ENCODE data around the gene QARS1. TPM values are rescaled to one million over a fixed set of nuclear protein-coding genes. Genes with fewer than 3 reads are reported as not detected.

QARS1 gene
- total and polyA plus RNA-seq, 2 of the 13 experiments (the other 11 are each of a cell fraction or from before 2014, with no cell fraction given) = 307 to 327 TPM

DNA sequence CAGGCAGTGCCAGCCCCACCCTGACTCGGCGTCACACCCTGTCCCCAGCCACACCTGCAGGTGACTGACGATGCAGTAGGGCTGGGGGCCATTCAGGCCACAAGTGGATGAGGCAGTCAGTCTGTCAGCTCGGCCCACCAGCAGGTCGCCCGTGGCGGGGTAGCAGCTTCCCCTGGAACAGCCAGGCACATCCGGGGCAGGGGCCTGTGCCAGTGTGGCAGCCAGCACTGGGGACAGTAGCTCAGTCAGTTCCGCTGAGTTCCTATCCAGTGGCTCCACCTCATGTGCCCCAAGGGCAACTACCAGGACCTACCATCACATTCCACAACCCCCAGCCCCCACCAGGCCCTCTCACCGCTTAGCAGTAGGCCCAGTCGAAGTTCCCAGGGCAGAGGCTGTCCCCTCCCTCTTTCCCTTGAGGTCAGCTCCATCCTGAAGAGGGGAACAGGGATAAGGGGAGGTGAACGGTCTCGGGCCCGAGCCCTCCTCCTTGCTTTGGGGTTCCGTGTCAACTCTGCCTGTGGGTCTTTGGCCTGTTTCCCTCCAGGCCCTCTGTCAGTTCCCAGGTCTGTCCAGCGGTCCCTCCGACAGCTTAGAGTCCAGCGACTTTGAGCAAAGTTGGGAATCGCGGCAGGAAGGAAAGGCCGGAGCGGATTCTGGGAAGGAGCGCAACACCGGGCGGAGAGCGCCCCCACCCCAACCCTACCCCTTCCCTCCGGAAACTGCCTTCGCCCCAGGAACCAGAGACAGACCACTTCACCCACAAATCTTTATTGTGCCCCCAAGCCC lies 28.1 kb upstream of the QARS1 start, which contains the start of gene LAMB2 (continued):
- TF ChIP-seq, protein P1, sequence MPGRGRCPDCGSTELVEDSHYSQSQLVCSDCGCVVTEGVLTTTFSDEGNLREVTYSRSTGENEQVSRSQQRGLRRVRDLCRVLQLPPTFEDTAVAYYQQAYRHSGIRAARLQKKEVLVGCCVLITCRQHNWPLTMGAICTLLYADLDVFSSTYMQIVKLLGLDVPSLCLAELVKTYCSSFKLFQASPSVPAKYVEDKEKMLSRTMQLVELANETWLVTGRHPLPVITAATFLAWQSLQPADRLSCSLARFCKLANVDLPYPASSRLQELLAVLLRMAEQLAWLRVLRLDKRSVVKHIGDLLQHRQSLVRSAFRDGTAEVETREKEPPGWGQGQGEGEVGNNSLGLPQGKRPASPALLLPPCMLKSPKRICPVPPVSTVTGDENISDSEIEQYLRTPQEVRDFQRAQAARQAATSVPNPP (CRISPR knock-in tag; IDR thresholded peaks at IDR 0.05) = peak; percentile 54; the same call in 1 of the 2 replicates
- TF ChIP-seq MIER2 (CRISPR knock-in tag; IDR thresholded peaks at IDR 0.05) (no peak), ZNF317 (CRISPR knock-in tag; IDR thresholded peaks at IDR 0.05) (peak; percentile 79), SALL2 (CRISPR knock-in tag; IDR thresholded peaks at IDR 0.05) (0 out of 2 replicates have a peak, but pooled peaks have one; percentile 85), ZSCAN21 (CRISPR knock-in tag; IDR thresholded peaks at IDR 0.05; ENCODE audit: borderline replicate concordance) (no peak), KLF16 (CRISPR knock-in tag; IDR thresholded peaks at IDR 0.05) (no peak; a peak in 1 of 4 replicates), ZNF709 (CRISPR knock-in tag; IDR thresholded peaks at IDR 0.05) (0 out of 2 replicates have a peak, but pooled peaks have one; percentile 65), MZF1 (CRISPR knock-in tag; IDR thresholded peaks at IDR 0.05; ENCODE audit: borderline replicate concordance) (no peak), TBP (CRISPR knock-in tag; IDR thresholded peaks at IDR 0.05) (no peak), HOXA3 (CRISPR knock-in tag; IDR thresholded peaks at IDR 0.05) (peak; percentile 54; the same call in 1 of the 2 replicates), ZBTB20 (CRISPR knock-in tag; IDR thresholded peaks at IDR 0.05; ENCODE audit: borderline replicate concordance, low read depth) (peak; percentile 74; the same call in 1 of the 2 replicates), CBX2 (IDR thresholded peaks at IDR 0.05; ENCODE audit: low read depth, low read length) (no peak), CBX2 (CRISPR knock-in tag; IDR thresholded peaks at IDR 0.05; ENCODE audit: low read depth) (0 out of 2 replicates have a peak, but pooled peaks have one; percentile 28), SAFB2 (CRISPR knock-in tag; IDR thresholded peaks at IDR 0.05; ENCODE audit: borderline replicate concordance, low read depth) (no peak), PITX1 (CRISPR knock-in tag; IDR thresholded peaks at IDR 0.05) (0 out of 2 replicates have a peak, but pooled peaks have one; percentile 22)
- TF ChIP-seq, protein P2, sequence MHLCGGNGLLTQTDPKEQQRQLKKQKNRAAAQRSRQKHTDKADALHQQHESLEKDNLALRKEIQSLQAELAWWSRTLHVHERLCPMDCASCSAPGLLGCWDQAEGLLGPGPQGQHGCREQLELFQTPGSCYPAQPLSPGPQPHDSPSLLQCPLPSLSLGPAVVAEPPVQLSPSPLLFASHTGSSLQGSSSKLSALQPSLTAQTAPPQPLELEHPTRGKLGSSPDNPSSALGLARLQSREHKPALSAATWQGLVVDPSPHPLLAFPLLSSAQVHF (CRISPR knock-in tag; IDR thresholded peaks at IDR 0.05) = no peak
- TF ChIP-seq, protein P3, sequence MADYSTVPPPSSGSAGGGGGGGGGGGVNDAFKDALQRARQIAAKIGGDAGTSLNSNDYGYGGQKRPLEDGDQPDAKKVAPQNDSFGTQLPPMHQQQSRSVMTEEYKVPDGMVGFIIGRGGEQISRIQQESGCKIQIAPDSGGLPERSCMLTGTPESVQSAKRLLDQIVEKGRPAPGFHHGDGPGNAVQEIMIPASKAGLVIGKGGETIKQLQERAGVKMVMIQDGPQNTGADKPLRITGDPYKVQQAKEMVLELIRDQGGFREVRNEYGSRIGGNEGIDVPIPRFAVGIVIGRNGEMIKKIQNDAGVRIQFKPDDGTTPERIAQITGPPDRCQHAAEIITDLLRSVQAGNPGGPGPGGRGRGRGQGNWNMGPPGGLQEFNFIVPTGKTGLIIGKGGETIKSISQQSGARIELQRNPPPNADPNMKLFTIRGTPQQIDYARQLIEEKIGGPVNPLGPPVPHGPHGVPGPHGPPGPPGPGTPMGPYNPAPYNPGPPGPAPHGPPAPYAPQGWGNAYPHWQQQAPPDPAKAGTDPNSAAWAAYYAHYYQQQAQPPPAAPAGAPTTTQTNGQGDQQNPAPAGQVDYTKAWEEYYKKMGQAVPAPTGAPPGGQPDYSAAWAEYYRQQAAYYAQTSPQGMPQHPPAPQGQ (CRISPR knock-in tag; IDR thresholded peaks at IDR 0.05; ENCODE audit: borderline replicate concordance) = no peak
- TF ChIP-seq, protein P4, sequence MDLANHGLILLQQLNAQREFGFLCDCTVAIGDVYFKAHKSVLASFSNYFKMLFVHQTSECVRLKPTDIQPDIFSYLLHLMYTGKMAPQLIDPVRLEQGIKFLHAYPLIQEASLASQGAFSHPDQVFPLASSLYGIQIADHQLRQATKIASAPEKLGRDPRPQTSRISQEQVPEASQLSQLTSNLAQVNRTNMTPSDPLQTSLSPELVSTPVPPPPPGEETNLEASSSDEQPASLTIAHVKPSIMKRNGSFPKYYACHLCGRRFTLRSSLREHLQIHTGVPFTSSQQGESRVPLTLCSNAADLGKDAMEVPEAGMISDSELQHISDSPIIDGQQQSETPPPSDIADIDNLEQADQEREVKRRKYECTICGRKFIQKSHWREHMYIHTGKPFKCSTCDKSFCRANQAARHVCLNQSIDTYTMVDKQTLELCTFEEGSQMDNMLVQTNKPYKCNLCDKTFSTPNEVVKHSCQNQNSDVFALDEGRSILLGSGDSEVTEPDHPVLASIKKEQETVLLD (CRISPR knock-in tag; IDR thresholded peaks at IDR 0.05; ENCODE audit: low read depth) = no peak
- TF ChIP-seq, protein P5, sequence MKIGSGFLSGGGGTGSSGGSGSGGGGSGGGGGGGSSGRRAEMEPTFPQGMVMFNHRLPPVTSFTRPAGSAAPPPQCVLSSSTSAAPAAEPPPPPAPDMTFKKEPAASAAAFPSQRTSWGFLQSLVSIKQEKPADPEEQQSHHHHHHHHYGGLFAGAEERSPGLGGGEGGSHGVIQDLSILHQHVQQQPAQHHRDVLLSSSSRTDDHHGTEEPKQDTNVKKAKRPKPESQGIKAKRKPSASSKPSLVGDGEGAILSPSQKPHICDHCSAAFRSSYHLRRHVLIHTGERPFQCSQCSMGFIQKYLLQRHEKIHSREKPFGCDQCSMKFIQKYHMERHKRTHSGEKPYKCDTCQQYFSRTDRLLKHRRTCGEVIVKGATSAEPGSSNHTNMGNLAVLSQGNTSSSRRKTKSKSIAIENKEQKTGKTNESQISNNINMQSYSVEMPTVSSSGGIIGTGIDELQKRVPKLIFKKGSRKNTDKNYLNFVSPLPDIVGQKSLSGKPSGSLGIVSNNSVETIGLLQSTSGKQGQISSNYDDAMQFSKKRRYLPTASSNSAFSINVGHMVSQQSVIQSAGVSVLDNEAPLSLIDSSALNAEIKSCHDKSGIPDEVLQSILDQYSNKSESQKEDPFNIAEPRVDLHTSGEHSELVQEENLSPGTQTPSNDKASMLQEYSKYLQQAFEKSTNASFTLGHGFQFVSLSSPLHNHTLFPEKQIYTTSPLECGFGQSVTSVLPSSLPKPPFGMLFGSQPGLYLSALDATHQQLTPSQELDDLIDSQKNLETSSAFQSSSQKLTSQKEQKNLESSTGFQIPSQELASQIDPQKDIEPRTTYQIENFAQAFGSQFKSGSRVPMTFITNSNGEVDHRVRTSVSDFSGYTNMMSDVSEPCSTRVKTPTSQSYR (CRISPR knock-in tag; IDR thresholded peaks at IDR 0.05; ENCODE audit: borderline replicate concordance) = peak; percentile 45; the same call in 1 of the 2 replicates
